Neutrophil (primary cell): ENCODE data around the gene CEL.
"Not testable (repeated sequence)": the region's sequence is repeated elsewhere in the genome, so short reads cannot be mapped to it uniquely, and the experiment has no call there.

Source experiments
- H3K27ac ChIP-seq: fragments of 200-600 bp; sonication (generic); 2 replicates; pipeline ENCODE4 v1.5.1; 2016; ENCODE audit warnings: mild to moderate bottlenecking, moderate library complexity
- H3K27me3 ChIP-seq: fragments of 200-600 bp; sonication (generic); 2 replicates; pipeline ENCODE4 v1.6.0; 2016; ENCODE audit warnings: mild to moderate bottlenecking
- H3K36me3 ChIP-seq: fragments of 200-600 bp; sonication (generic); 2 replicates; pipeline ENCODE4 v1.5.1; 2017
- H3K4me1 ChIP-seq, 2 experiments: fragments of 200-600 bp in 1 of 2; sonication (generic) in 1 of 2; 1 replicate in 1 of 2; 2 replicates in 1 of 2; pipeline versions ENCODE4 v1.5.1 to v1.6.1; 2013 to 2016; ENCODE audit warnings: low read depth in 1 of 2, low read length in 1 of 2, mild to moderate bottlenecking in 1 of 2, moderate library complexity in 1 of 2; ENCODE audit not compliant: control insufficient read depth in 1 of 2, insufficient read depth in 1 of 2
- H3K4me3 ChIP-seq, 2 experiments: fragments of 200-600 bp in 1 of 2; sonication (generic) in 1 of 2; 1 replicate in 1 of 2; 2 replicates in 1 of 2; pipeline ENCODE4 v1.5.1; 2013 to 2016; ENCODE audit warnings: low read depth in 1 of 2, low read length in 1 of 2, mild to moderate bottlenecking in 1 of 2, moderate library complexity in 1 of 2
- H3K9me3 ChIP-seq: fragments of 200-600 bp; sonication (generic); 2 replicates; pipeline ENCODE4 v1.5.1; 2016
- TF ChIP-seq, protein P1 (sequence below): fragments of 200-600 bp; sonication (generic); IDR thresholded peaks from 2 replicates; pipeline ENCODE4 v1.5.1; 2016; ENCODE audit warnings: antibody characterized with exemption

Gene CEL

GRCh38 chr9:133076691-133077090 lies 14.9 kb downstream of the CEL start:
- Histone ChIP-seq H3K9me3 (no peaks in the 10 kb centered on the region), H3K27ac (no peak overlapping the region), H3K27me3 (peaks cover 7% of the 10 kb centered on the region), H3K4me3 (no peak overlapping the region), H3K4me1 (no peaks in the 10 kb centered on the region), H3K36me3 (no peaks in the 10 kb centered on the region)
- TF ChIP-seq, protein P1, sequence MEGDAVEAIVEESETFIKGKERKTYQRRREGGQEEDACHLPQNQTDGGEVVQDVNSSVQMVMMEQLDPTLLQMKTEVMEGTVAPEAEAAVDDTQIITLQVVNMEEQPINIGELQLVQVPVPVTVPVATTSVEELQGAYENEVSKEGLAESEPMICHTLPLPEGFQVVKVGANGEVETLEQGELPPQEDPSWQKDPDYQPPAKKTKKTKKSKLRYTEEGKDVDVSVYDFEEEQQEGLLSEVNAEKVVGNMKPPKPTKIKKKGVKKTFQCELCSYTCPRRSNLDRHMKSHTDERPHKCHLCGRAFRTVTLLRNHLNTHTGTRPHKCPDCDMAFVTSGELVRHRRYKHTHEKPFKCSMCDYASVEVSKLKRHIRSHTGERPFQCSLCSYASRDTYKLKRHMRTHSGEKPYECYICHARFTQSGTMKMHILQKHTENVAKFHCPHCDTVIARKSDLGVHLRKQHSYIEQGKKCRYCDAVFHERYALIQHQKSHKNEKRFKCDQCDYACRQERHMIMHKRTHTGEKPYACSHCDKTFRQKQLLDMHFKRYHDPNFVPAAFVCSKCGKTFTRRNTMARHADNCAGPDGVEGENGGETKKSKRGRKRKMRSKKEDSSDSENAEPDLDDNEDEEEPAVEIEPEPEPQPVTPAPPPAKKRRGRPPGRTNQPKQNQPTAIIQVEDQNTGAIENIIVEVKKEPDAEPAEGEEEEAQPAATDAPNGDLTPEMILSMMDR: no peak

DNA sequence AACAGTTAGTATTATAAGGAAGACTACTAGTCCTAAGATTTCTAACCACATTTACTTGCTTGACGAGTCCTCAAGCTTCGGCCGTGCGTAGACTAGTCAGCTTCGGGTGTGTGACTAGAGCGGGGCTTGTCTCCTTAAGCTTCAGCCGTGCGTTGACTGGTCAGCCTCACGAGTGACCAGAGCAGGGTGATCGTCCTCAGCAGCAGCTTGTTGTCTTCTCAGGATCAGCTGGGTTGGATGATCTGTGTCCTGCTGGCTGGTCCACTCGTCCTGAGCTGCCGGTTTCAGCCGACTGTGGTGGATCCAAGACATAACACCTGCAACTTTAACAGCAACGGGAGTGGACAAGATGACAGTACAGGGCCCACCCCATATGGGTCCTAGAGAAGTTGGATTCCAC lies 16.7 kb downstream of the CEL start:
- TF ChIP-seq, protein P1: no peak
- Histone ChIP-seq H3K27me3 (peaks cover 11% of the 10 kb centered on the region), H3K36me3 (no peaks in the 10 kb centered on the region), H3K4me1 (no peaks in the 10 kb centered on the region), H3K4me3 (no peak overlapping the region), H3K9me3 (no peaks in the 10 kb centered on the region), H3K27ac (no peak overlapping the region)

GRCh38 chr9:133080161-133080560 lies 18.4 kb downstream of the CEL start:
- Histone ChIP-seq H3K36me3 (no peaks in the 10 kb centered on the region), H3K4me3 (no peak overlapping the region), H3K27me3 (peaks cover 11% of the 10 kb centered on the region), H3K4me1 (no peaks in the 10 kb centered on the region), H3K27ac (no peak overlapping the region), H3K9me3 (no peaks in the 10 kb centered on the region)
- TF ChIP-seq, protein P1: no peak

- not testable (repeated sequence) for H3K4me1 ChIP-seq, H3K27ac ChIP-seq
- H3K27me3 ChIP-seq: peaks cover 11% of the 10 kb centered on the region
These were observed 19.3 kb downstream of the CEL start for GRCh38 chr9:133080786-133081779.

DNA sequence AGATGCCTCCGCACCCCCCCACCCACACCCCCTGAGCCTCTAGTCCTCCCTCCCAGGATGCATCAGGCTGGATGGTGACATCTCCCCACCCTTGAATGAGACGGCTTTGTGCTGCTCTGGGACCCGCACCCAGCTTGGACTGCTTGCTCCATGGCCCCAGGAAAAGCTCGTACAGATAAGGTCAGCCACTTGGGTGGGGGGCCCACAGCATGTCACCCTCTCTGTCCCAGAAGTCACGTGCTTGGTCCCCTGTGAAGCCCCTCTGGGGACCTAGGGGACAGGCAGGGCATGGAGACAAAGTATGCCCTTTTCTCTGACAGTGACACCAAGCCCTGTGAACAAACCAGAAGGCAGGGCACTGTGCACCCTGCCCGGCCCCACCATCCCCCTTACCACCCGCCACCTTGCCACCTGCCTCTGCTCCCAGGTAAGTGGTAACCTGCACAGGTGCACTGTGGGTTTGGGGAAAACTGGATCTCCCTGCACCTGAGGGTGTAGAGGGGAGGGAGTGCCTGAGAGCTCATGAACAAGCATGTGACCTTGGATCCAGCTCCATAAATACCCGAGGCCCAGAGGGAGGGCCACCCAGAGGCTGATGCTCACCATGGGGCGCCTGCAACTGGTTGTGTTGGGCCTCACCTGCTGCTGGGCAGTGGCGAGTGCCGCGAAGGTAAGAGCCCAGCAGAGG lies 20.3 kb downstream of the CEL start:
- H3K4me3 ChIP-seq, H3K9me3 ChIP-seq, H3K27ac ChIP-seq, H3K4me1 ChIP-seq, H3K36me3 ChIP-seq: not testable (repeated sequence)
- H3K27me3 ChIP-seq: peaks cover 11% of the 10 kb centered on the region

More at GRCh38 chr9:133080786-133081779, 19.3 kb downstream of the CEL start:
- not testable (repeated sequence) for H3K9me3 ChIP-seq, H3K36me3 ChIP-seq, H3K4me3 ChIP-seq

DNA sequence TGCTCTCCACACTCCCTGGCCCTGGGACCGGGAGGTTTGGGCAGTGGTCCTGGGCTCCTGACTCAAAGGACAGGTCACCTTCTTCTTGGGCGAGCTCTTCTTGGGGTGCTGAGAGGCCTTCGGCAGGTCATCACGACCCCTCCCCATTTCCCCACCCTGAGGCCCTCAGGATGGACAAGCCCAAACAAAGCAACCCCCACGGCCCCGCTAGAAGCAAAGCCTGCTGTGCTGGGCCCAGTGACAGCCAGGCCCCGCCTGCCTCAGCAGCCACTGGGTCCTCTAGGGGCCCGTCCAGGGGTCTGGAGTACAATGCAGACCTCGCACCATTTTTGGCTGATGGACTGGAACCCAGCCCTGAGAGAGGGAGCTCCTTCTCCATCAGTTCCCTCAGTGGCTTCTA lies 21.9 kb downstream of the CEL start:
- not testable (repeated sequence) for H3K9me3 ChIP-seq, H3K4me1 ChIP-seq, H3K4me3 ChIP-seq, H3K36me3 ChIP-seq, H3K27ac ChIP-seq
- H3K27me3 ChIP-seq: peaks cover 11% of the 10 kb centered on the region

- H3K9me3 ChIP-seq, H3K36me3 ChIP-seq: not testable (repeated sequence)
These were observed 24.6 kb downstream of the CEL start for GRCh38 chr9:133086212-133086860.

More at GRCh38 chr9:133086212-133086860, 24.6 kb downstream of the CEL start:
- not testable (repeated sequence) for H3K4me3 ChIP-seq, H3K27me3 ChIP-seq, H3K27ac ChIP-seq, H3K4me1 ChIP-seq
